Measurements from ENCODE around the gene RGS6. TPM values are rescaled to one million over a fixed set of nuclear protein-coding genes. Genes with fewer than 3 reads are reported as not detected.

RGS6 gene
- total RNA-seq, 1 donor from 2014 or later = 1.6 TPM

DNA sequence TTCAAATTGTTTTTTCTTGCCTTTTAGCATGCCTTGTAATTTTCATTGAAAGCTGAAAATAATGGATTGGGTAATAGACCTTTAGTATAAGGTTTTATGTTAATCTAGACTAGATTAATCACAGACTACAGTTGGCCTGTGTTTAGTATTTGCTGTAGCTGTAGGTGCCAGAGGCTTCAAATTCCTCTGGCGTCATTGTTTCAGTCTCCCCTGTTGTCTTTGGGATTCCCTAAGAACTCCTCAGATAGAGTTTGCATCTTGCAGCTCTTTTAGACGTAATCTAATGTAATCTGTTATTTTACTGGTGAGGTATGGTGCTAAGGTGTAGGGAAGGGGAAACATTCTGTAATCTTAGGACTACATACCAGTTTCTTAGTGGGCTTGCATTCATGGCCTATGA lies 113.0 kb downstream of the RGS6 start:
- no peak overlapping the region for H3K4me3 Mint-ChIP-seq
- no peak overlapping the region for H3K27ac Mint-ChIP-seq
- no peak for DNase-seq (ENCODE audit: extremely low spot score, unreplicated experiment)
- no peaks in the 10 kb centered on the region for H3K4me1 Mint-ChIP-seq (ENCODE audit: unreplicated experiment)
- H3K27me3 Mint-ChIP-seq = peaks cover 8% of the 10 kb centered on the region
- H3K9me3 Mint-ChIP-seq = peaks cover 5% of the 10 kb centered on the region
- TF ChIP-seq, protein P1, sequence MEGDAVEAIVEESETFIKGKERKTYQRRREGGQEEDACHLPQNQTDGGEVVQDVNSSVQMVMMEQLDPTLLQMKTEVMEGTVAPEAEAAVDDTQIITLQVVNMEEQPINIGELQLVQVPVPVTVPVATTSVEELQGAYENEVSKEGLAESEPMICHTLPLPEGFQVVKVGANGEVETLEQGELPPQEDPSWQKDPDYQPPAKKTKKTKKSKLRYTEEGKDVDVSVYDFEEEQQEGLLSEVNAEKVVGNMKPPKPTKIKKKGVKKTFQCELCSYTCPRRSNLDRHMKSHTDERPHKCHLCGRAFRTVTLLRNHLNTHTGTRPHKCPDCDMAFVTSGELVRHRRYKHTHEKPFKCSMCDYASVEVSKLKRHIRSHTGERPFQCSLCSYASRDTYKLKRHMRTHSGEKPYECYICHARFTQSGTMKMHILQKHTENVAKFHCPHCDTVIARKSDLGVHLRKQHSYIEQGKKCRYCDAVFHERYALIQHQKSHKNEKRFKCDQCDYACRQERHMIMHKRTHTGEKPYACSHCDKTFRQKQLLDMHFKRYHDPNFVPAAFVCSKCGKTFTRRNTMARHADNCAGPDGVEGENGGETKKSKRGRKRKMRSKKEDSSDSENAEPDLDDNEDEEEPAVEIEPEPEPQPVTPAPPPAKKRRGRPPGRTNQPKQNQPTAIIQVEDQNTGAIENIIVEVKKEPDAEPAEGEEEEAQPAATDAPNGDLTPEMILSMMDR (conservative IDR thresholded peaks at IDR 0.05) = no peak
- H3K36me3 Mint-ChIP-seq = no peaks in the 10 kb centered on the region

DNA sequence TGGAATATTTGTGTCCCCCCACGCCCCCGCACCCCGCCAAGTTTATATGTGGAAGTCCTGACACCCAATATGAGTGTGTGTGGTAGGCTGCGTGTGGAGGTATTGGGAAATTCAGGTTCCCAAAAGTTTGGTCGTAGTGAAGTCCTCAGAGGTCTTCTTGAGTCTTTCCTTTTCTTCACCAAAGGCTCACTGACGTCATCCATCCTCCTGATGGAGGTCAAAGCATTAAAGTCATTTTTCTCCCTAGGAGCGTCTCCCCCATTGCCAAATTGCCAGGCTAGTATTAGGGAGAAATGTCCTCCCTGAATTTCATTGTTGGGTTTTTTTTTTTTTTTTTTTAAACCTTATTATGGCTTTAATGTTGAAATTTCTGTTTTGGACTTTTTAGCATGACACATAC lies 113.7 kb downstream of the RGS6 start:
- H3K36me3 Mint-ChIP-seq = no peaks in the 10 kb centered on the region

DNA sequence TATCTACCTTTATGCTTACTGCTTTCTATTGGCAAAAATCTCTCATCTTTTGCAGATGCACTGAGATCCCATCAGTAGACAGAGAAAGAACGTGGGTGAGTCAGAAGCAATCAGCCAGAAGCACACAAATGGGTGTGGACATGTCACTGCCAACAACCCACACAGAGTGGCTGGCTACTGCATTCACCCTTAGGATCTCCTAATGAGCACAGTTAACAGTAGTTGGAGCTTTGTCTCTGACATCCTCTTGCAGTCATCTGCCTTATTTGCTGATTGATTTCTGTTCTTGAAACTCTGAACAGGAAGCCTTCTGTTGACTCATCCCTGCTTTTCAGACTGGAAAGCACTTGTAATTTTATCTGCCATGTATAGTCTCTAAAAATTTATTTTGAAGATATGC lies 117.2 kb downstream of the RGS6 start:
- Mint-ChIP-seq H3K36me3 (no peaks in the 10 kb centered on the region), H3K9me3 (no peaks in the 10 kb centered on the region), H3K27ac (no peak overlapping the region), H3K4me3 (no peak overlapping the region), H3K27me3 (peaks cover 19% of the 10 kb centered on the region), H3K4me1 (ENCODE audit: unreplicated experiment) (no peaks in the 10 kb centered on the region)
- no peak for DNase-seq (ENCODE audit: extremely low spot score, unreplicated experiment)
- TF ChIP-seq, protein P1 (conservative IDR thresholded peaks at IDR 0.05) = no peak

More for the DNA sequence above, 113.7 kb downstream of the RGS6 start:
- H3K27ac Mint-ChIP-seq = no peak overlapping the region
- no peaks in the 10 kb centered on the region for H3K4me1 Mint-ChIP-seq (ENCODE audit: unreplicated experiment)
- TF ChIP-seq, protein P1 (conservative IDR thresholded peaks at IDR 0.05) = no peak
- H3K4me3 Mint-ChIP-seq = no peak overlapping the region
- no peaks in the 10 kb centered on the region for H3K9me3 Mint-ChIP-seq
- peaks cover 8% of the 10 kb centered on the region for H3K27me3 Mint-ChIP-seq
- DNase-seq (ENCODE audit: extremely low spot score, unreplicated experiment) = no peak

DNA sequence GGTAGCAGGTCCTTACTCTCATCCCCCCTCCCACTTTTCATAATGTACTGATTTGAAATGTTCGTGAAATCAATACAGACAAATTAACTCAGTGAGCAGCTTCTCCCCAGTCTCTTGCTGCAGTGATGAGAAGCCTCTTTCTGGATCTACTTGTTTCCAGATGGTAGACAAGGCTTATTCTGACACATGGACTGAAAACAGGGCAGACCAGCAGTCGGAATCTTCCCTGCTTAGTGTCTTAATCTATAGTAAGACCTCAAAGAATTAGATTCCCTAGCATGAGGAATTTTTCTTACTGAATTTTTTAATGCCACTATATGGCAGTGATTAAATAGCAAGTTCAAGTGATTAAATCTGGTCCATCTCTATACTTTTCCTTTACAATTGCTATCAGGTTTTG lies 120.1 kb downstream of the RGS6 start:
- no peaks in the 10 kb centered on the region for H3K4me1 Mint-ChIP-seq (ENCODE audit: unreplicated experiment)
- no peaks in the 10 kb centered on the region for H3K9me3 Mint-ChIP-seq
- no peaks in the 10 kb centered on the region for H3K36me3 Mint-ChIP-seq
- TF ChIP-seq, protein P1 (conservative IDR thresholded peaks at IDR 0.05) = no peak
- H3K4me3 Mint-ChIP-seq = no peak overlapping the region
- H3K27ac Mint-ChIP-seq = no peak overlapping the region
- peaks cover 23% of the 10 kb centered on the region for H3K27me3 Mint-ChIP-seq
- DNase-seq (ENCODE audit: extremely low spot score, unreplicated experiment) = no peak

DNA sequence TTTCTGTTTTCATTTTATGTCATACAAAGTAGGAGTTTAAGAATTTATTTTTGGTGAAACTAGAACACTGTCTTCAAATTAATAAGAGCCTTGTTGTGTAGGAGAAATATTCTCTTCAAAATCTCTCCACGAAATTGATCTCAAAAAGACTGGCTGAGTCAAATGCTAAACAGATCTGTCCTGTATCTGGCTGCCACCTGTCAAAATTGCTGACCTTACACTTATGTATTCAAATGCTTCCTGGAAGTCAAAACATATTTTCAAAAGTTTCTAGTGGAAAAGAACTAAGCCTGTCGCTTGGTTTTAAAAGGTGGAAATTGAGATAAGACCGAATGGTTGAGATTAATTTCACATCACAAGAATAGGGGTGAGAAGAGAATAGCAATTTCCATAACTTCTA lies 121.4 kb downstream of the RGS6 start:
- TF ChIP-seq, protein P1 (conservative IDR thresholded peaks at IDR 0.05) = no peak
- Mint-ChIP-seq H3K27me3 (peaks cover 23% of the 10 kb centered on the region), H3K4me1 (ENCODE audit: unreplicated experiment) (no peaks in the 10 kb centered on the region), H3K4me3 (no peak overlapping the region), H3K36me3 (no peaks in the 10 kb centered on the region), H3K9me3 (no peaks in the 10 kb centered on the region), H3K27ac (no peak overlapping the region)
- DNase-seq (ENCODE audit: extremely low spot score, unreplicated experiment) = no peak

DNA sequence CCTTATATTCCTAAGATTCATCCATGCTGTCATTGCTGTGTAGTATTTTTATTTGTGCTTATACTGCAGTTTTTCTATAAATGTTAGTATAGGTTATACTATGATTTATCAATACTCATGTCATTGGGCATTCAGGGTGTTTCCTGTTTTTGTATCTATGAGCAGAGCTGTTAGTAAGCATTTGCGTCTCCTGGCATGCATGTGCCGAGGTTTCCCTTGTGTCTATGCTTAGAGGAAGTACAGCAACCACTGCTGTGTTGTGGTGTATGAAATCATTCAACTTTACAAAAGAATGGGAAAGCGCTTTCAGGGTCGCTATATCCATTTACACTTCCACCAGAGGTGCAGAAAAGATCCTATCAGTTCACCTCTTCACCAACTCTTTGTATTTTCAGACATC lies 122.7 kb downstream of the RGS6 start:
- TF ChIP-seq, protein P1 (conservative IDR thresholded peaks at IDR 0.05) = no peak
- Mint-ChIP-seq H3K4me1 (ENCODE audit: unreplicated experiment) (no peaks in the 10 kb centered on the region), H3K4me3 (no peak overlapping the region), H3K27me3 (peaks cover 20% of the 10 kb centered on the region), H3K36me3 (no peaks in the 10 kb centered on the region), H3K27ac (no peak overlapping the region), H3K9me3 (no peaks in the 10 kb centered on the region)
- no peak for DNase-seq (ENCODE audit: extremely low spot score, unreplicated experiment)
